Spinal cord (tissue), 10 donors: ENCODE data around the gene WDR91. TPM values are rescaled to one million over a fixed set of nuclear protein-coding genes. Genes with fewer than 3 reads are reported as not detected.
"Not testable (repeated sequence)": the region's sequence is repeated elsewhere in the genome, so short reads cannot be mapped to it uniquely, and the experiment has no call there.

Experiments used
- DNase-seq, 6 donors: peaks; one replicate each; pipeline versions ENCODE4 v3.0.0 to v3.0.0-alpha.2; 2013 to 2015; ENCODE audit warnings: low spot score in 6 of 6, low read depth in 4 of 6
- H3K27ac ChIP-seq: one replicate; pipeline ENCODE4 v1.5.1; 2013; ENCODE audit warnings: low read depth, low read length, control low read depth
- H3K27me3 ChIP-seq: one replicate; pipeline ENCODE4 v1.6.1; 2013; ENCODE audit warnings: low read length; ENCODE audit not compliant: control insufficient read depth, insufficient read depth
- H3K36me3 ChIP-seq: one replicate; pipeline ENCODE4 v1.6.1; 2013; ENCODE audit warnings: low read length; ENCODE audit not compliant: control insufficient read depth, insufficient read depth
- H3K4me1 ChIP-seq: one replicate; pipeline ENCODE4 v1.6.1; 2013; ENCODE audit warnings: low read length; ENCODE audit not compliant: control insufficient read depth, insufficient read depth
- H3K4me3 ChIP-seq: one replicate; pipeline ENCODE4 v1.5.1; 2013; ENCODE audit warnings: low read depth, low read length, control low read depth
- H3K9me3 ChIP-seq: one replicate; pipeline ENCODE4 v1.6.1; 2013; ENCODE audit warnings: low read length; ENCODE audit not compliant: control insufficient read depth, insufficient read depth
- WGBS: methylation state at CpG from one replicate; pipeline ENCODE4 v1.1.5; 2013; ENCODE audit warnings: missing lambda C conversion rate; ENCODE audit not compliant: insufficient coverage; 5-methylcytosine and 5-hydroxymethylcytosine counted together
- polyA plus RNA-seq, 2 donors: library from polyadenylated mRNA; unstranded; fragments of 120-200 nt; gene quantifications; one replicate each; pipeline ENCODE4 v1.2.1, GENCODE V29; 2013; ENCODE audit not compliant: insufficient read length in 2 of 2
- total RNA-seq, 2 donors: library from RNA; depleted of rRNA in 1 of 2; stranded (reverse); fragments of 120-200 nt in 1 of 2; fragments of >200 nt in 1 of 2; gene quantifications; one replicate each; pipeline versions ENCODE4 v1.2.3 to v1.2.4, GENCODE V29; 2013 to 2014
- donor health status: healthy.

Gene WDR91
- total and polyA plus RNA-seq, 4 donors = 11.8 to 27.4 (median 19.8) TPM

GRCh38 chr7:135213831-135214230, 2.5 kb upstream of the WDR91 start:
- DNase-seq = no peak
- Histone ChIP-seq H3K4me1 (peaks cover 7% of the 10 kb centered on the region), H3K27ac (no peak overlapping the region), H3K9me3 (no peaks in the 10 kb centered on the region), H3K4me3 (no peak overlapping the region), H3K27me3 (no peaks in the 10 kb centered on the region), H3K36me3 (no peaks in the 10 kb centered on the region)
- 84% methylated on average over 2 of the region's 2 CpGs for WGBS

GRCh38 chr7:135211946-135212685, 790 bp upstream of the WDR91 start:
- peak in 1 of 6 donors; percentile 20 for DNase-seq
- Histone ChIP-seq H3K4me3 (peak overlapping the region; percentile 93), H3K27ac (peak overlapping the region; percentile 93)
- 100% methylated on average over 6 of the region's 30 CpGs for WGBS
- H3K4me1 ChIP-seq, H3K27me3 ChIP-seq, H3K36me3 ChIP-seq, H3K9me3 ChIP-seq: not testable (repeated sequence)

- peak overlapping the region; percentile 79 for H3K4me3 ChIP-seq
- WGBS = 0% methylated on average over 13 of the region's 13 CpGs
- H3K27me3 ChIP-seq = no peaks in the 10 kb centered on the region
- DNase-seq = peak in 3 of 6 donors; percentile 23 to 79 (median 36)
- peaks cover 7% of the 10 kb centered on the region for H3K4me1 ChIP-seq
- peak overlapping the region; percentile 87 for H3K27ac ChIP-seq
- no peaks in the 10 kb centered on the region for H3K9me3 ChIP-seq
- peaks cover 2% of the 10 kb centered on the region for H3K36me3 ChIP-seq
Measured at GRCh38 chr7:135210888-135211178, 493 bp downstream of the WDR91 start.

GRCh38 chr7:135209225-135209834, 2.0 kb downstream of the WDR91 start:
- Histone ChIP-seq H3K27ac (no peak overlapping the region), H3K9me3 (no peaks in the 10 kb centered on the region)

GRCh38 chr7:135208102-135208793, 3.1 kb downstream of the WDR91 start:
- Histone ChIP-seq H3K27me3 (no peaks in the 10 kb centered on the region), H3K27ac (no peak overlapping the region), H3K36me3 (peaks cover 15% of the 10 kb centered on the region), H3K9me3 (no peaks in the 10 kb centered on the region), H3K4me3 (no peak overlapping the region), H3K4me1 (peaks cover 7% of the 10 kb centered on the region)
- WGBS = 56% methylated on average over 6 of the region's 6 CpGs
- no peak for DNase-seq

More at GRCh38 chr7:135209225-135209834, 2.0 kb downstream of the WDR91 start:
- Histone ChIP-seq H3K4me1 (peaks cover 7% of the 10 kb centered on the region), H3K4me3 (no peak overlapping the region), H3K36me3 (peaks cover 9% of the 10 kb centered on the region), H3K27me3 (no peaks in the 10 kb centered on the region)
- 100% methylated on average over 1 of the region's 7 CpGs for WGBS
- DNase-seq = no peak

GRCh38 chr7:135207406-135208101, 3.8 kb downstream of the WDR91 start:
- H3K4me1 ChIP-seq = peaks cover 10% of the 10 kb centered on the region
- H3K27me3 ChIP-seq = no peaks in the 10 kb centered on the region
- H3K36me3 ChIP-seq = peaks cover 19% of the 10 kb centered on the region
- no peak for DNase-seq
- no peak overlapping the region for H3K27ac ChIP-seq
- no peak overlapping the region for H3K4me3 ChIP-seq
- H3K9me3 ChIP-seq = no peaks in the 10 kb centered on the region
- WGBS = 82% methylated on average over 6 of the region's 8 CpGs

GRCh38 chr7:135206941-135207391, 4.4 kb downstream of the WDR91 start:
- WGBS = 88% methylated on average over 6 of the region's 7 CpGs
- Histone ChIP-seq H3K27me3 (no peaks in the 10 kb centered on the region), H3K36me3 (peaks cover 19% of the 10 kb centered on the region), H3K4me1 (peaks cover 10% of the 10 kb centered on the region), H3K27ac (no peak overlapping the region), H3K9me3 (no peaks in the 10 kb centered on the region), H3K4me3 (no peak overlapping the region)
- no peak for DNase-seq

GRCh38 chr7:135205850-135206249, 5.5 kb downstream of the WDR91 start:
- Histone ChIP-seq H3K27me3 (no peaks in the 10 kb centered on the region), H3K27ac (no peak overlapping the region), H3K36me3 (peaks cover 19% of the 10 kb centered on the region), H3K4me1 (peaks cover 10% of the 10 kb centered on the region), H3K9me3 (no peaks in the 10 kb centered on the region), H3K4me3 (no peak overlapping the region)
- WGBS = 88% methylated on average over 4 of the region's 8 CpGs
- no peak for DNase-seq

- H3K27ac ChIP-seq = no peak overlapping the region
- H3K27me3 ChIP-seq = no peaks in the 10 kb centered on the region
- H3K9me3 ChIP-seq = no peaks in the 10 kb centered on the region
- no peak overlapping the region for H3K4me3 ChIP-seq
- peaks cover 4% of the 10 kb centered on the region for H3K4me1 ChIP-seq
- 93% methylated on average over 3 of the region's 5 CpGs for WGBS
- H3K36me3 ChIP-seq = peaks cover 19% of the 10 kb centered on the region
- DNase-seq = no peak
Measured at GRCh38 chr7:135204876-135205275, 6.5 kb downstream of the WDR91 start.
